Fibroblast of lung (primary cell): ENCODE data around the gene SLC16A7. TPM values are rescaled to one million over a fixed set of nuclear protein-coding genes. Genes with fewer than 3 reads are reported as not detected.

ENCODE experiments used
- DNase-seq, 2 donors: peaks; one replicate each; pipeline versions ENCODE4 v3.0.0 to v3.0.0-alpha.2; 2010; ENCODE audit warnings: low read depth in 2 of 2
- H2AFZ ChIP-seq: 2 replicates; pipeline ENCODE4 v1.5.1; 2012; ENCODE audit warnings: low read length, control low read depth, inconsistent platforms
- H3K27ac ChIP-seq: 2 replicates; pipeline ENCODE4 v1.5.1; 2011; ENCODE audit warnings: low read length, control low read depth; ENCODE audit not compliant: insufficient read depth
- H3K27me3 ChIP-seq: 2 replicates; pipeline ENCODE4 v1.5.1; 2011; ENCODE audit warnings: mild to moderate bottlenecking, low read length; ENCODE audit not compliant: control insufficient read depth, insufficient read depth
- H3K36me3 ChIP-seq: 2 replicates; pipeline ENCODE4 v1.5.1; 2011; ENCODE audit warnings: low read length; ENCODE audit not compliant: control insufficient read depth, insufficient read depth
- H3K4me1 ChIP-seq: 2 replicates; pipeline ENCODE4 v1.5.1; 2011; ENCODE audit warnings: low read length; ENCODE audit not compliant: control insufficient read depth, insufficient read depth; ENCODE audit errors: extremely low read depth
- H3K4me2 ChIP-seq: 2 replicates; pipeline ENCODE4 v1.5.1; 2011; ENCODE audit warnings: low read length, control low read depth; ENCODE audit not compliant: insufficient read depth; ENCODE audit errors: extremely low read depth
- H3K4me3 ChIP-seq, 4 experiments: fragments of 200-600 bp in 1 of 4; sonication (generic) in 1 of 4; replicated peaks in 1 of 4; 2 replicates each; pipeline ENCODE4 v1.5.1; 2011 to 2016; ENCODE audit warnings: low read length in 4 of 4, low read depth in 3 of 4, mild to moderate bottlenecking in 3 of 4, control low read depth in 2 of 4, inconsistent platforms in 1 of 4, mixed read lengths in 1 of 4; ENCODE audit not compliant: insufficient read depth in 1 of 4; ENCODE audit errors: control extremely low read depth in 1 of 4
- H3K79me2 ChIP-seq: 2 replicates; pipeline ENCODE4 v1.5.1; 2012; ENCODE audit warnings: mild to moderate bottlenecking, low read length, inconsistent platforms; ENCODE audit not compliant: control insufficient read depth, insufficient read depth
- H3K9ac ChIP-seq: 2 replicates; pipeline ENCODE4 v1.5.1; 2011; ENCODE audit warnings: mild to moderate bottlenecking, low read length, control low read depth; ENCODE audit not compliant: insufficient read depth
- H3K9me3 ChIP-seq: 2 replicates; pipeline ENCODE4 v1.5.1; 2012; ENCODE audit warnings: low read depth, low read length; ENCODE audit not compliant: control insufficient read depth, insufficient read depth
- H4K20me1 ChIP-seq: 2 replicates; pipeline ENCODE4 v1.5.1; 2011; ENCODE audit warnings: low read length; ENCODE audit not compliant: control insufficient read depth, insufficient read depth; ENCODE audit errors: extremely low read depth
- EZH2 ChIP-seq: IDR thresholded peaks from 2 replicates; pipeline ENCODE4 v1.5.1; 2012; ENCODE audit warnings: low read length, control low read depth, mild to moderate bottlenecking; ENCODE audit errors: missing control alignments
- polyA plus RNA-seq, 2 donors: library from polyadenylated mRNA; depleted of rRNA in 1 of 2; stranded (reverse) in 1 of 2; unstranded in 1 of 2; fragments of >200 nt; gene quantifications; 2 replicates each; pipeline ENCODE4 v1.2.1, GENCODE V29; 2011 to 2012; ENCODE audit warnings: missing spikeins in 1 of 2
- total RNA-seq: library from RNA; depleted of rRNA; stranded (reverse); fragments of >200 nt; gene quantifications from 2 replicates; pipeline ENCODE4 v1.2.1, GENCODE V29; 2014
- TF ChIP-seq, protein P1 (sequence below), 2 donors: IDR thresholded peaks in 1 of 2; conservative IDR thresholded peaks in 1 of 2; 1 replicate in 1 of 2; 2 replicates in 1 of 2; pipeline ENCODE4 v1.5.1; 2011 to 2012; ENCODE audit warnings: low read length in 2 of 2, control low read depth in 1 of 2, inconsistent platforms in 1 of 2, low read depth in 1 of 2, mild to moderate bottlenecking in 1 of 2

Gene SLC16A7
- total and polyA plus RNA-seq, 2 donors (not counting 1 experiment from before 2014, with no cell fraction given), result 40.2 to 110 TPM

- Histone ChIP-seq H3K4me2 (no peak overlapping the region), H3K9ac (no peak overlapping the region), H3K27ac (no peak overlapping the region), H3K4me1 (no peaks in the 10 kb centered on the region), H3K4me3 (no peak overlapping the region), H4K20me1 (no peaks in the 10 kb centered on the region), H2AFZ (no peak overlapping the region), H3K27me3 (no peaks in the 10 kb centered on the region), H3K79me2 (no peaks in the 10 kb centered on the region), H3K9me3 (no peaks in the 10 kb centered on the region), H3K36me3 (no peaks in the 10 kb centered on the region)
- TF ChIP-seq, protein P1, sequence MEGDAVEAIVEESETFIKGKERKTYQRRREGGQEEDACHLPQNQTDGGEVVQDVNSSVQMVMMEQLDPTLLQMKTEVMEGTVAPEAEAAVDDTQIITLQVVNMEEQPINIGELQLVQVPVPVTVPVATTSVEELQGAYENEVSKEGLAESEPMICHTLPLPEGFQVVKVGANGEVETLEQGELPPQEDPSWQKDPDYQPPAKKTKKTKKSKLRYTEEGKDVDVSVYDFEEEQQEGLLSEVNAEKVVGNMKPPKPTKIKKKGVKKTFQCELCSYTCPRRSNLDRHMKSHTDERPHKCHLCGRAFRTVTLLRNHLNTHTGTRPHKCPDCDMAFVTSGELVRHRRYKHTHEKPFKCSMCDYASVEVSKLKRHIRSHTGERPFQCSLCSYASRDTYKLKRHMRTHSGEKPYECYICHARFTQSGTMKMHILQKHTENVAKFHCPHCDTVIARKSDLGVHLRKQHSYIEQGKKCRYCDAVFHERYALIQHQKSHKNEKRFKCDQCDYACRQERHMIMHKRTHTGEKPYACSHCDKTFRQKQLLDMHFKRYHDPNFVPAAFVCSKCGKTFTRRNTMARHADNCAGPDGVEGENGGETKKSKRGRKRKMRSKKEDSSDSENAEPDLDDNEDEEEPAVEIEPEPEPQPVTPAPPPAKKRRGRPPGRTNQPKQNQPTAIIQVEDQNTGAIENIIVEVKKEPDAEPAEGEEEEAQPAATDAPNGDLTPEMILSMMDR (conservative IDR thresholded peaks at IDR 0.05 in 1 of 2, IDR thresholded peaks at IDR 0.05 in 1 of 2; ENCODE audit: low read depth in 1 of 2, low read length in 2 of 2), result peak; percentile 37 to 52
- no peak for TF ChIP-seq EZH2
- DNase-seq, result peak; percentile 15 to 67
These were observed 239.0 kb downstream of the SLC16A7 start for GRCh38 chr12:59834659-59835474.
